ENCODE data around the gene NOXO1.

DNA sequence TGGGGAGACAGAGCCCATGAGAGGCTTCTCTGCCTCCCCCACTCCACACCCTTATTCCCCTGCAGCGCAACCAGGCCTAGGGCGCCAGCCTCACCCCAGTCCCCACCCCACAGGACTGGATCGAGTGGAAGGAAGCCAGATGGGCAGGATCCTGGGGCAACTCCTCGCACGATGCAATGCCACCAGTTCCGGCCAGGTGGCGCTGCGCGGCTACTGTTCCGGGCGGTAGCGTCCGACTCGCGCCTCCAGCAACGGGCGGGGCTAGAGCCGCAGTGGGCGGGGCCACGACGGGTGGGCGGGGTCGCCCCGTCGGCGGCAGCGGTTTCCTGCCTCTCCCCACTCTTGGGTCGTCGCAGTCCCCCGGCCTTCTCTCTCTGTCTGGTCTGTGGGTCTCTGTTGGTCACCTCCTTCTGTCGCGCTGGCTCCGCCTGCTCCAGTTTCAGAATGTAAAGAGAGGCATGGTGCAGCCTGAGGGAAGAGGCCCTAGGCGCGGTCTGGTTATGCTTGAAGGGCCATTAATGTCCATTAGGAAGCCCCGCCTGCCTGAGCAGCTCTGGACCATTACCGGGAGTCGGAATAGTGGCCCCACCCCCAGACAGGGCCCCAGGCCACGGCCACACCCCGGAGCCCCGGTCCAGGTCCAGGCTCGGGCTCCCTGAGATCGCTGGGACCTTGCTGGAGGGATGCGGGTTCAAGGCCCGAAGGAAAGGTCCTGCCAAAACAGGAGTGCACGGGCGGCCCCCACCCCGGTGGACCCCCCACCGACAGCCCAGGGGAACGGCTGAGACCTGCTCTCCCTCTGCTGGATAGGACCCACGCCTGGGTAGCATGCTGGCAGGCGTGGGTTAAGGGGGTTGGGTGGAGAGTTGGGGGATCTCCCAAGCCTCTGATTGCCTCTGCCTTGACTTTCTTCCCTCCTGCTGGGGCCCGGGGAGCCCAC, 42.1 kb upstream of the NOXO1 start:
- TF ChIP-seq CTCF (IDR thresholded peaks at IDR 0.05), result peak; percentile 99
- TF ChIP-seq POLR2A (IDR thresholded peaks at IDR 0.05), result no peak

Data from breast epithelium (tissue), 3 donors.